Activated T-cell treated with anti-CD3 and anti-CD28 coated beads for 24 hours (primary cell): ENCODE measurements around the gene DCC.

Experiments
- DNase-seq: peaks from one replicate; pipeline ENCODE4 v3.0.0-alpha.2; 2020; ENCODE audit warnings: low read depth

The DCC gene

GRCh38 chr18:52933356-52933755 is 593.4 kb downstream of the DCC start:
- no peak for DNase-seq

DNA sequence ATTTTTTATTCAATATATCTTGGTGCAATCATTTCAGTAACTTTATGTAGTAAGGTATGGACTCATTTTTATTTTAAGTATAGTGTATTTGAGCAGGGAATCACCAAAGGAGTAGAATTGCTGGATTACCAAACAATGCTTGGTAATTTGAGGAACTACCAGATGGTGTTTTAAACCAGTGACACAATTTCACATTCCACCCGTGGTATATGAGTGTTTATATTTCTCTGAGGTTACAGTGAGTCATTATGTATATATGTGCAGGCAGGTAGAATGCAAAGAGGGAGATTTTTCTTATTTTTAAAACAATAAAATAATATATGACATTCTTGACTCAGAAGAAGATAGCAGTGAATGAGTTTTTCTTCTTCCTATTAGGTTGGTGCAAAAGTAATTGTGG is 596.9 kb downstream of the DCC start:
- no peak for DNase-seq

DNA sequence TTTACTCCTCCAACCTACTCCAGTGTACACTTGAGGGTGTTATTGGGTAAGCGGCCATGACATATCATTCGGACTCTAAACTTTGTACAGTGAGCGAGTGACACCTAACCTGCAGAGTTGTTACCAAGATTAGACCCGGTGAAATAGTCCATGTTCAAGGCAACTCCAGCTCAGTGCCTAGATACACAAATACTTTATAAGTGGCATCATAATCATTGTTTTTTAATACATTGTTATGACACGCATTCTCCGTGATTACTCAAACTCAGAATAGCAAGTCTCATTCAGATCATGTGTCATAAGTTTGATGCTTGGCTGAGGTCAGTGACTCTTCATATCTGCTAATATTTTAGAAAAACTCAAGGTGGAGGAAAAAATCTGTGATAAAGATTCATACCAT is 597.8 kb downstream of the DCC start:
- no peak for DNase-seq

GRCh38 chr18:52945552-52945951 is 605.6 kb downstream of the DCC start:
- no peak for DNase-seq

- DNase-seq, result no peak
These were observed 609.0 kb downstream of the DCC start for GRCh38 chr18:52948868-52949444.

DNA sequence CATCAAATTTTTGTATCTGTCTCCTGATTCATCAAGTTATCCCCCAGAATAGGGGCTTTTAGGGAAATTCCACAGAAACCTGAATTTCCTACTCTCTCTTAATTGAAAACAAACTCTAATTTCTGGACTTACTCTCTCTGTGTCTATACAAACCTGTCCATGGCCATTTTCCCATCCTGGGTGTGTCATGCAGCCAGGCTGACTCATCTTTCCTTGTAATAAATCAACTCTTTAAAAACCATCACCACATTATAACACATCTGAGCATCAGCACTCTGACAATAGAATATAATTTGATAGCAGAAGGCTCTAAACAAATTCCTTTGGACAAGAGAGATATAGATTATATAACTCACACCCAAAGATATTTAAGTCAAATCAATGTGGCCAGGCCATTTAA is 610.2 kb downstream of the DCC start:
- no peak for DNase-seq

- DNase-seq, result no peak
These were observed 613.4 kb downstream of the DCC start for GRCh38 chr18:52953387-52953786.

DNA sequence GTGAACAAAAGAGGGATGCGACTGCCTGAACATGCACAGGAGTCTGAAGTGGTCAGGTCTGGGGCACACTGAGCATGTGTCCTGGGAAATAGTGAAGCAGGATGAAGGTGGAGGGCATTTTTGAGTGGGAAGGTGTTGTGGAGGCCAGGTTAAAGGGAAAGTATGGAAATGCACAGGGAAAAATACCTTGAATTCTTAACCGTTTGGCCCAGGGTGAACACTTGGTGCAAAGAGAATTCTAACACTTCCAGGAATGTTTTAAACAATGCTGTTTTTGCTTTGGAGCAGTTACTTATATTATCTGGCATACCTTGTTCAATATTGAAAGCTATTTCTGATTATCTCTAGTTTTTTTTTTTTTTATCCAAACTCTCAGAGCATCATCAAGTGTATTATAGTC is 623.5 kb downstream of the DCC start:
- DNase-seq, result no peak

- DNase-seq, result no peak
These were observed 630.7 kb downstream of the DCC start for GRCh38 chr18:52970686-52971085.

GRCh38 chr18:52971097-52971496 is 631.1 kb downstream of the DCC start:
- no peak for DNase-seq

DNA sequence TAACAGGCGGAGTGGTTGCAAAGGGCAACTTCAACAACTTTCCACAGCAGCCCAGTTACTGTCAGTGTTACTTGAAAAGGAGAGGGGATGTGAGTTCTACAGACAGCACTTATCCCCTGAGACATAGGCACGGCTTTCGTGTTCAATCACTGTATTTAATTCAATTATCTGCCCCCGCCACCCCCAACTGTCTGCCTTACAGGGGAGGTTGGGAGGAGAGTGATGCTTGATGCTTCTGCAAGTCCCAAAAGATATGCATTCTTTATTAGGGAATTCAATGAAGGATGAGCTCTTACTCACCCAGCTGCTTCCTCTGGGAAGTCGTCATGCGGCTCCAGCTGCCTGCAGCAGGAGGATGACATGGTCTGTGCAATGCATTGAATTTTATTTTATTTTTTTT is 639.9 kb downstream of the DCC start:
- DNase-seq, result no peak

DNA sequence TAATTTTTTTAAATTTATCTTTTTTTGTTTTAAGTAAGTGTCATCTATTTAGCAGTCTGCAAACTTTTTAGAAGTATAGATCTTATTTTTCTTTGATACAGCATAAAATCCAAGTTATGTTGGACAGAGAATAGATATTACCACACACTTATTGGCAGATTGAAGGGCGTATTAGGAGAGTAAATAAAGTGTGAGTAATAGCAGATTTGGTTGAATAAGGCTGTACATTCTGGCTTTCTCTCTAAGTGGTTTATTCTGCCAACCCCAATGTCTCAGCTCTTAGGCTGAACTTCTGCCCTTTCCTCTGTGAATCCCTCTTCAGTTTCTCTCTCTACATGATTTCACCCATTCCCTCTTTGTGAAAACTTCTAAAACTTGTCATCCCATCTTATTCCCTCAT is 651.2 kb downstream of the DCC start:
- DNase-seq, result no peak

- no peak for DNase-seq
These were observed 652.0 kb downstream of the DCC start for GRCh38 chr18:52992041-52992440.

DNA sequence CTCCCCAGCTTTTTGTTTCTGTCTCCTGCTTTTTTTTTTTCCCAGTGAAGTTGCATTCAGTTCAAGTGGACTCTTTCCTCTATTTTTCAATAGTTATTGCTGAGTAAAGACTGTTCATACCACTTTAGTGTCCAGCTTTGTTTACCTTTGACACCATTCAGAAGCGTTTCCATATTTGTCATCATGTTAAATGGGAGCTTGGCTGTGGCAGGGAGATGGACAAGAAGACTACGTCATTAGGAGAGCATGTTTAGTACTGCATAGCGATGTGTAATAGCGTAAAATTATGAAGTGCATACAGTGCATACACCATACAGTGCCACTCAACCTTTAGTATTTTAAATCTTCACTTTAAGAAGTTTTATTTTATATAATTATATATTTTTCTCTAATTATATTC is 655.9 kb downstream of the DCC start:
- DNase-seq, result no peak

- no peak for DNase-seq
These were observed 659.6 kb downstream of the DCC start for GRCh38 chr18:52999633-53000032.

DNA sequence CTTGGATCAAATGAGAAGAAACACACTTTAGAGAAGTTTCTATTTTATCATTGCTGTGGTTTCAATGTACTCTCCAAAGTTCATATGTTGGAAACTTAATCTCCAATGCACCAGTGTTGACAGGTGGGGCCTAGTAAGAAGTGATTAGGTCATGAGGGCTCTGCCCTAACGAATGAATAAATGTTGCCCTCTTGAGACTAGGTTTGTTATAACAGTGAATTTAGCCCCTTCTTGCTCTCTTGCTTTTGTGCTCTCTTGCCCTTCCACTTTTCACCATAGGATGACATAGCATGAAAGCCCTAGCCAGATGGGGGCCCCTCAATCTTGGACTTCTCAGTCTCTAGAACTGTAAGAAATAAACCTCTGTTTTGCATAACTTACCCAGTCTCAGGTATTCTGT is 664.8 kb downstream of the DCC start:
- DNase-seq, result no peak

DNA sequence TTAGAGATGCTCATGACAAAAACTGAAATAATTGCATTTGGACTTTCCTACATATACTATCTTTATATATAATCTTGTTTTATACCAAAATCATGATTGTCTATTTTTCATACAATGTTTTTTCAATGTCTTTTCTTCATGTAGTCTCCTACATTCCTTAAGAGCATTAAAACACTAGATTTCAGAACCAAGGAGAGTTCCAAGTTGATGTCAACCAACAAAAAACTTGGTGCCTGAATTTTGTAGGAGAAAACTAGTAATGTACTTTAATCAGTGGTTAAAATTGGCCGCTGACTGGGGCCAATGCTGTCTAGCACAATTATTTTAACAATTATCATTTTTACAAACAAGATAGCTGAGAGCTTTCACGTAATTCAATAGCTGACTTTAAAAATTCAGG is 678.8 kb downstream of the DCC start:
- DNase-seq, result no peak

- DNase-seq, result no peak
These were observed 685.2 kb downstream of the DCC start for GRCh38 chr18:53025247-53025646.

- DNase-seq, result no peak
These were observed 688.6 kb downstream of the DCC start for GRCh38 chr18:53028565-53028964.

DNA sequence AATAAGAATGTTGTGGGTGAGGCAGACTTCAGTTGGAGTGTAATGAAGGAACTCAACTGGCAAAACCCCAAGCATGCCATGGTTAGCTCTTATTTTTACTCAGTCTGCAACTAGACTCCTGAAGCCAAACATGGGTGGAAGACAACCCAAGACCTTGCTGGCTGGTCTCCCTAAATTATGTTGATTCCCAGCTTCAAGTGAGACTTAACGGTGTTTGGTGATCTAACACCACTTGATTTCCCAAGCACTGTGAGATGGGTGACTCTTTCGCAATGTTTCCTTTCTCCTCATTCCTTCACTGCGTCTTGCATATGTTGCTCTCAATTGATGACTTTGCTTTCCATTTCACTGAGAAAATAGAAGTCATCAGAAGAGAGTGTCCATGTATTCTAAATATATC is 693.1 kb downstream of the DCC start:
- DNase-seq, result no peak

DNA sequence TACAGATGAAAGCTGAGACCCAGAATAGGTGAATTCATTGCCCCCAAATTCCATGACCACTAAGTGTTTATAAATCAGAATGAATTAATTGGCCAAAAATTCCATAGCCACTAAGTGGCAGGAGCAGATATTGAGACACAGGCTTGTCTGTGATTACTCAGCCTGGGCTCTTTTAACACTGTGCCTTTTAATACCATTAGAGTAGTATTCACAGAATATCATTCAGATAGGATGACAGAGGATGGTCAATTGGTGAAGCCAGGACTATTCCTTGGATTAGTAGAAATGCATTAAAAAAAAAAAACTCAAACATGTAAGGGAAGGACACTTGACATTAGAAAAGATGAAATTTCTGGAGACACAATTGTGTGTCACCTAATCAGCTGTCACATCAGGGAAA is 698.6 kb downstream of the DCC start:
- DNase-seq, result no peak

GRCh38 chr18:53040286-53040685 is 700.3 kb downstream of the DCC start:
- DNase-seq, result no peak

DNA sequence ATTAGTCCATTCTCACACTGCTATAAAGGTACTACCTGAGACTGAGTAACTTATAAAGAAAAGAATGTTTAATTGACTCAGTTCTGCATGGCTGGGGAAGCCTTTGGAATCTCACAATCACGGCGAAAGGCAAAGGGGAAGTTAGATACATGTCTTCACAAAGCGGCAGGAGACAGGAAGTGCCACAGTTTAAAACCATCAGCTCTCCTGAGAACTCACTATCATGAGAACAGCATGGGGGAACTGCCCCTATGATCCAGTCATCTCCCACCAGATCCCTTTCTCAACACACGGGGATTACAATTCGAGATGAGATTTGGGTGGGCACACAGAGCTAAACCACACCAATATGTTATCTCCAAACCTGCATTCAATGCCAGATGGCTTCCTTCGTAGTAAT is 716.1 kb downstream of the DCC start:
- DNase-seq, result no peak

GRCh38 chr18:53070788-53071187 is 730.8 kb downstream of the DCC start:
- DNase-seq, result no peak

GRCh38 chr18:53080687-53081086 is 740.7 kb downstream of the DCC start:
- no peak for DNase-seq
